Epithelial cell of esophagus (primary cell): ENCODE measurements around the gene MDM2.

Experiments used
- DNase-seq: peaks from one replicate; pipeline ENCODE4 v3.0.0; 2010; ENCODE audit warnings: low read depth
- H3K4me3 ChIP-seq: 2 replicates; pipeline ENCODE4 v1.5.1; 2011; ENCODE audit warnings: mild to moderate bottlenecking, low read length, control low read depth
- CTCF ChIP-seq: IDR thresholded peaks from 2 replicates; pipeline ENCODE4 v1.5.1; 2011; ENCODE audit warnings: low read depth, mild to moderate bottlenecking, low read length, control low read depth, inconsistent platforms; ENCODE audit not compliant: insufficient read depth; ENCODE audit errors: missing control alignments

MDM2 gene

GRCh38 chr12:68899251-68899771, 91.3 kb downstream of the MDM2 start:
- H3K4me3 ChIP-seq, result no peak overlapping the region
- peak; percentile 72 for TF ChIP-seq CTCF
- DNase-seq, result peak; percentile 71

- DNase-seq, result no peak
These were observed 92.3 kb downstream of the MDM2 start for GRCh38 chr12:68900241-68900640.

More at GRCh38 chr12:68900241-68900640, 92.3 kb downstream of the MDM2 start:
- H3K4me3 ChIP-seq, result no peak overlapping the region
- no peak for TF ChIP-seq CTCF
